Activated CD4-positive, CD25-positive, alpha-beta regulatory T cell (primary cell): ENCODE measurements around the gene CAMTA1.

Source experiments
- DNase-seq, 4 experiments: peaks; one replicate each; lab custom pipeline; 2025; lab: John Stamatoyannopoulos, UW

The CAMTA1 gene

GRCh38 chr1:7343882-7344281 lies 558.6 kb downstream of the CAMTA1 start:
- no peak for DNase-seq

GRCh38 chr1:7344299-7344698 lies 559.0 kb downstream of the CAMTA1 start:
- no peak for DNase-seq

GRCh38 chr1:7345516-7345915 lies 560.3 kb downstream of the CAMTA1 start:
- DNase-seq: no peak

GRCh38 chr1:7346070-7346596 lies 560.9 kb downstream of the CAMTA1 start:
- no peak for DNase-seq

GRCh38 chr1:7346600-7347570 lies 561.6 kb downstream of the CAMTA1 start:
- no peak for DNase-seq

- DNase-seq: no peak
These were observed 562.8 kb downstream of the CAMTA1 start for GRCh38 chr1:7348073-7348472.

GRCh38 chr1:7348580-7348979 lies 563.3 kb downstream of the CAMTA1 start:
- no peak for DNase-seq

- no peak for DNase-seq
These were observed 565.5 kb downstream of the CAMTA1 start for GRCh38 chr1:7350804-7351203.

GRCh38 chr1:7351649-7352048 lies 566.4 kb downstream of the CAMTA1 start:
- DNase-seq: no peak

- no peak for DNase-seq
These were observed 567.1 kb downstream of the CAMTA1 start for GRCh38 chr1:7352364-7352763.

- no peak for DNase-seq
These were observed 567.7 kb downstream of the CAMTA1 start for GRCh38 chr1:7352974-7353373.

- DNase-seq: no peak
These were observed 570.4 kb downstream of the CAMTA1 start for GRCh38 chr1:7355646-7356045.

- no peak for DNase-seq
These were observed 570.8 kb downstream of the CAMTA1 start for GRCh38 chr1:7356079-7356478.

- DNase-seq: no peak
These were observed 573.2 kb downstream of the CAMTA1 start for GRCh38 chr1:7358425-7358824.

GRCh38 chr1:7360526-7360925 lies 575.3 kb downstream of the CAMTA1 start:
- DNase-seq: no peak

GRCh38 chr1:7362947-7363346 lies 577.7 kb downstream of the CAMTA1 start:
- DNase-seq: no peak

GRCh38 chr1:7363450-7363849 lies 578.2 kb downstream of the CAMTA1 start:
- no peak for DNase-seq

- no peak for DNase-seq
These were observed 580.5 kb downstream of the CAMTA1 start for GRCh38 chr1:7365706-7366105.

GRCh38 chr1:7366286-7366954 lies 581.2 kb downstream of the CAMTA1 start:
- no peak for DNase-seq

- DNase-seq: no peak
These were observed 581.9 kb downstream of the CAMTA1 start for GRCh38 chr1:7366955-7367665.

GRCh38 chr1:7369866-7370265 lies 584.6 kb downstream of the CAMTA1 start:
- DNase-seq: no peak

- DNase-seq: no peak
These were observed 586.7 kb downstream of the CAMTA1 start for GRCh38 chr1:7371926-7372325.
